Measurements from ENCODE around the gene SCAF11.
A peak's percentile ranks its signal among the peaks of the same experiment; 100 is the strongest.

Gene SCAF11

GRCh38 chr12:45989721-45990467 is 480 bp downstream of the SCAF11 start:
- Histone ChIP-seq H3K27me3 (ENCODE audit: insufficient read depth, insufficient read length) (no peaks in the 10 kb centered on the region), H3K4me1 (ENCODE audit: insufficient read depth, insufficient read length) (no peaks in the 10 kb centered on the region), H3K36me3 (ENCODE audit: insufficient read depth, insufficient read length, low read length) (peaks cover 19% of the 10 kb centered on the region), H3K9ac (ENCODE audit: insufficient read length, low read depth) (peak overlapping the region; percentile 92), H3K4me3 (ENCODE audit: insufficient read length, low read depth) (peak overlapping the region; percentile 92), H3K9me3 (ENCODE audit: insufficient read depth, low read length) (no peaks in the 10 kb centered on the region; the same call in 1 of the 2 replicates)
- DNase-seq (ENCODE audit: low read depth, low spot score) = peak; percentile 6
- TF ChIP-seq YY1 (IDR thresholded peaks at IDR 0.05; ENCODE audit: insufficient read depth, insufficient read length) (no peak), ZNF274 (IDR thresholded peaks at IDR 0.05; ENCODE audit: low read depth, low read length) (no peak), SUZ12 (IDR thresholded peaks at IDR 0.05; ENCODE audit: extremely low read depth, insufficient read depth, insufficient read length) (no peak)

- DNase-seq (ENCODE audit: low read depth, low spot score) = no peak
- H3K27me3 ChIP-seq (ENCODE audit: insufficient read depth, insufficient read length) = no peaks in the 10 kb centered on the region
These were observed 1.1 kb downstream of the SCAF11 start for GRCh38 chr12:45989287-45989686.

GRCh38 chr12:45988264-45988663 is 2.1 kb downstream of the SCAF11 start:
- TF ChIP-seq ZNF274 (IDR thresholded peaks at IDR 0.05; ENCODE audit: low read depth, low read length) = no peak
- no peak for TF ChIP-seq SUZ12 (IDR thresholded peaks at IDR 0.05; ENCODE audit: extremely low read depth, insufficient read depth, insufficient read length)
- no peak for TF ChIP-seq YY1 (IDR thresholded peaks at IDR 0.05; ENCODE audit: insufficient read depth, insufficient read length)
- DNase-seq (ENCODE audit: low read depth, low spot score) = no peak
- Histone ChIP-seq H3K4me3 (ENCODE audit: insufficient read length, low read depth) (no peak overlapping the region), H3K36me3 (ENCODE audit: insufficient read depth, insufficient read length, low read length) (peaks cover 21% of the 10 kb centered on the region), H3K27me3 (ENCODE audit: insufficient read depth, insufficient read length) (no peaks in the 10 kb centered on the region), H3K9ac (ENCODE audit: insufficient read length, low read depth) (no peak overlapping the region), H3K9me3 (ENCODE audit: insufficient read depth, low read length) (no peaks in the 10 kb centered on the region; the same call in 1 of the 2 replicates), H3K4me1 (ENCODE audit: insufficient read depth, insufficient read length) (no peaks in the 10 kb centered on the region)

More at GRCh38 chr12:45989287-45989686, 1.1 kb downstream of the SCAF11 start:
- Histone ChIP-seq H3K36me3 (ENCODE audit: insufficient read depth, insufficient read length, low read length) (peaks cover 21% of the 10 kb centered on the region), H3K9me3 (ENCODE audit: insufficient read depth, low read length) (no peaks in the 10 kb centered on the region; the same call in 1 of the 2 replicates), H3K9ac (ENCODE audit: insufficient read length, low read depth) (peak overlapping the region; percentile 92), H3K4me1 (ENCODE audit: insufficient read depth, insufficient read length) (no peaks in the 10 kb centered on the region), H3K4me3 (ENCODE audit: insufficient read length, low read depth) (peak overlapping the region; percentile 92)
- no peak for TF ChIP-seq ZNF274 (IDR thresholded peaks at IDR 0.05; ENCODE audit: low read depth, low read length)
- TF ChIP-seq YY1 (IDR thresholded peaks at IDR 0.05; ENCODE audit: insufficient read depth, insufficient read length) = no peak
- TF ChIP-seq SUZ12 (IDR thresholded peaks at IDR 0.05; ENCODE audit: extremely low read depth, insufficient read depth, insufficient read length) = no peak

GRCh38 chr12:45987340-45987727 is 3.0 kb downstream of the SCAF11 start:
- no peak for DNase-seq (ENCODE audit: low read depth, low spot score)
- Histone ChIP-seq H3K9ac (ENCODE audit: insufficient read length, low read depth) (no peak overlapping the region), H3K27me3 (ENCODE audit: insufficient read depth, insufficient read length) (no peaks in the 10 kb centered on the region), H3K4me1 (ENCODE audit: insufficient read depth, insufficient read length) (no peaks in the 10 kb centered on the region), H3K4me3 (ENCODE audit: insufficient read length, low read depth) (no peak overlapping the region), H3K36me3 (ENCODE audit: insufficient read depth, insufficient read length, low read length) (peaks cover 24% of the 10 kb centered on the region), H3K9me3 (ENCODE audit: insufficient read depth, low read length) (no peaks in the 10 kb centered on the region; the same call in 1 of the 2 replicates)
- TF ChIP-seq SUZ12 (IDR thresholded peaks at IDR 0.05; ENCODE audit: extremely low read depth, insufficient read depth, insufficient read length) = no peak
- no peak for TF ChIP-seq YY1 (IDR thresholded peaks at IDR 0.05; ENCODE audit: insufficient read depth, insufficient read length)
- TF ChIP-seq ZNF274 (IDR thresholded peaks at IDR 0.05; ENCODE audit: low read depth, low read length) = no peak

- Histone ChIP-seq H3K27me3 (ENCODE audit: insufficient read depth, insufficient read length) (no peaks in the 10 kb centered on the region), H3K9ac (ENCODE audit: insufficient read length, low read depth) (no peak overlapping the region), H3K4me3 (ENCODE audit: insufficient read length, low read depth) (no peak overlapping the region), H3K36me3 (ENCODE audit: insufficient read depth, insufficient read length, low read length) (peaks cover 24% of the 10 kb centered on the region), H3K4me1 (ENCODE audit: insufficient read depth, insufficient read length) (no peaks in the 10 kb centered on the region), H3K9me3 (ENCODE audit: insufficient read depth, low read length) (no peaks in the 10 kb centered on the region; the same call in 1 of the 2 replicates)
- no peak for DNase-seq (ENCODE audit: low read depth, low spot score)
- TF ChIP-seq SUZ12 (IDR thresholded peaks at IDR 0.05; ENCODE audit: extremely low read depth, insufficient read depth, insufficient read length) = no peak
- TF ChIP-seq YY1 (IDR thresholded peaks at IDR 0.05; ENCODE audit: insufficient read depth, insufficient read length) = no peak
- TF ChIP-seq ZNF274 (IDR thresholded peaks at IDR 0.05; ENCODE audit: low read depth, low read length) = no peak
These were observed 3.6 kb downstream of the SCAF11 start for GRCh38 chr12:45986641-45987339.

- Histone ChIP-seq H3K9ac (ENCODE audit: insufficient read length, low read depth) (no peak overlapping the region), H3K9me3 (ENCODE audit: insufficient read depth, low read length) (no peaks in the 10 kb centered on the region), H3K4me1 (ENCODE audit: insufficient read depth, insufficient read length) (no peaks in the 10 kb centered on the region), H3K36me3 (ENCODE audit: insufficient read depth, insufficient read length, low read length) (peaks cover 26% of the 10 kb centered on the region), H3K27me3 (ENCODE audit: insufficient read depth, insufficient read length) (no peaks in the 10 kb centered on the region), H3K4me3 (ENCODE audit: insufficient read length, low read depth) (no peak overlapping the region)
- DNase-seq (ENCODE audit: low read depth, low spot score) = no peak
- no peak for TF ChIP-seq SUZ12 (IDR thresholded peaks at IDR 0.05; ENCODE audit: extremely low read depth, insufficient read depth, insufficient read length)
- TF ChIP-seq ZNF274 (IDR thresholded peaks at IDR 0.05; ENCODE audit: low read depth, low read length) = no peak
- no peak for TF ChIP-seq YY1 (IDR thresholded peaks at IDR 0.05; ENCODE audit: insufficient read depth, insufficient read length)
These were observed 9.1 kb downstream of the SCAF11 start for GRCh38 chr12:45981075-45981837.
